Lung (tissue), 12 donors: Measurements from ENCODE around the gene ABCB4. TPM values are rescaled to one million over a fixed set of nuclear protein-coding genes. Genes with fewer than 3 reads are reported as not detected.
"Not testable (repeated sequence)": the region's sequence is repeated elsewhere in the genome, so short reads cannot be mapped to it uniquely, and the experiment has no call there.

Experiments used
- ATAC-seq: fragments of 200-7000 bp; cut with Tn5 transposase; one replicate; pipeline ENCODE4 v1.9.1; 2020; ENCODE audit warnings: moderate number of reproducible peaks; ENCODE audit not compliant: insufficient read depth, low FRiP score
- DNase-seq, 3 donors: peaks; one replicate each; pipeline ENCODE4 v3.0.0-alpha.2; 2013 to 2017
- H3K27ac ChIP-seq, 2 donors: one replicate each; pipeline ENCODE4 v1.5.1; 2013; ENCODE audit warnings: mild to moderate bottlenecking in 2 of 2, moderate library complexity in 2 of 2, control low read depth in 1 of 2, inconsistent platforms in 1 of 2, low read depth in 1 of 2, low read length in 1 of 2
- H3K27me3 ChIP-seq, 3 donors: one replicate each; pipeline ENCODE4 v1.5.1; 2013; ENCODE audit warnings: low read length in 2 of 3; ENCODE audit not compliant: control insufficient read depth in 3 of 3, insufficient read depth in 3 of 3
- H3K36me3 ChIP-seq, 4 donors: one replicate each; pipeline ENCODE4 v1.5.1; 2013; ENCODE audit warnings: low read length in 4 of 4, mild to moderate bottlenecking in 1 of 4, moderate library complexity in 1 of 4; ENCODE audit not compliant: control insufficient read depth in 4 of 4, insufficient read depth in 4 of 4
- H3K4me1 ChIP-seq, 5 donors: one replicate each; pipeline ENCODE4 v1.5.1; 2013; ENCODE audit warnings: low read length in 5 of 5, mild to moderate bottlenecking in 2 of 5, moderate library complexity in 1 of 5; ENCODE audit not compliant: control insufficient read depth in 5 of 5, insufficient read depth in 5 of 5
- H3K4me3 ChIP-seq: one replicate; pipeline ENCODE4 v1.5.1; 2013; ENCODE audit warnings: mild to moderate bottlenecking, control low read depth, moderate library complexity
- H3K9ac ChIP-seq, 2 donors: one replicate each; pipeline ENCODE4 v1.5.1; 2013; ENCODE audit warnings: low read length in 2 of 2, control low read depth in 1 of 2; ENCODE audit not compliant: insufficient read depth in 1 of 2
- H3K9me3 ChIP-seq, 4 donors: one replicate each; pipeline ENCODE4 v1.5.1; 2013; ENCODE audit warnings: low read length in 3 of 4, mild to moderate bottlenecking in 1 of 4, moderate library complexity in 1 of 4; ENCODE audit not compliant: control insufficient read depth in 4 of 4, insufficient read depth in 3 of 4
- CTCF ChIP-seq: IDR thresholded peaks from 2 replicates; pipeline ENCODE4 v1.5.1; 2012; ENCODE audit warnings: mild to moderate bottlenecking; ENCODE audit errors: control extremely low read depth, extremely low read depth
- WGBS, 2 donors: extraction: QIAGEN DNeasy Blood & Tissue Kit; methylation state at CpG; one replicate each; pipeline ENCODE4 v1.1.7; 2013; 5-methylcytosine and 5-hydroxymethylcytosine counted together
- polyA plus RNA-seq, 2 donors: library from polyadenylated mRNA; stranded (reverse); fragments of 200-250 nt; gene quantifications; one replicate each; pipeline ENCODE4 v1.2.1, GENCODE V29; 2013
- total RNA-seq, 2 donors: library from RNA; depleted of rRNA in 1 of 2; stranded (reverse); fragments of >200 nt in 1 of 2; gene quantifications; one replicate each; pipeline ENCODE4 v1.2.1, GENCODE V29; 2014 to 2021
- donor health status: control.
- donor health status: control.
- donor health status: Bipolar disorder and iron deficiency.
- donor health status: healthy.
- donor health status: DM: yes; HTN: yes; CAD: no.

ABCB4 gene
- total and polyA plus RNA-seq, 4 donors: 0.08 to 0.68 (median 0.33) TPM

GRCh38 chr7:87473986-87474385, 1.5 kb downstream of the ABCB4 start:
- peak overlapping the region in 1 of 2 donors; percentile 89 for H3K27ac ChIP-seq
- H3K36me3 ChIP-seq: no peaks in the 10 kb centered on the region
- WGBS, 2 donors: 48 to 52% methylated on average over 2 of the region's 2 CpGs
- H3K4me3 ChIP-seq: no peak overlapping the region
- H3K9me3 ChIP-seq: no peaks in the 10 kb centered on the region
- no peak overlapping the region for H3K9ac ChIP-seq
- DNase-seq: peak in 1 of 3 donors; percentile 5
- TF ChIP-seq CTCF: no peak
- no peak for ATAC-seq
- peaks cover 0 to 12% (median 0%) of the 10 kb centered on the region in 5 donors for H3K4me1 ChIP-seq
- H3K27me3 ChIP-seq: peaks cover 0 to 9% (median 5%) of the 10 kb centered on the region in 3 donors

- Histone ChIP-seq H3K9me3 (no peaks in the 10 kb centered on the region), H3K4me1 (peaks cover 0 to 12% (median 0%) of the 10 kb centered on the region in 5 donors), H3K36me3 (no peaks in the 10 kb centered on the region), H3K9ac (no peak overlapping the region), H3K27me3 (peaks cover 0 to 7% (median 5%) of the 10 kb centered on the region in 3 donors), H3K4me3 (no peak overlapping the region), H3K27ac (peak overlapping the region in 1 of 2 donors; percentile 61)
- WGBS, 2 donors: 45 to 64% methylated on average over 2 of the region's 2 CpGs
- no peak for TF ChIP-seq CTCF
- DNase-seq (no peak), ATAC-seq (no peak)
Measured at GRCh38 chr7:87473192-87473591, 2.3 kb downstream of the ABCB4 start.

- H3K9ac ChIP-seq: no peak overlapping the region
- no peaks in the 10 kb centered on the region for H3K36me3 ChIP-seq
- H3K9me3 ChIP-seq: no peaks in the 10 kb centered on the region
- TF ChIP-seq CTCF: no peak
- peaks cover 0 to 7% (median 5%) of the 10 kb centered on the region in 3 donors for H3K27me3 ChIP-seq
- H3K27ac ChIP-seq: no peak overlapping the region
- 84 to 96% methylated on average over 2 of the region's 2 CpGs for WGBS, 2 donors
- no peak overlapping the region for H3K4me3 ChIP-seq
- peaks cover 0 to 12% (median 0%) of the 10 kb centered on the region in 5 donors for H3K4me1 ChIP-seq
- no peak for ATAC-seq
- DNase-seq: no peak
Measured at GRCh38 chr7:87471473-87471872, 4.0 kb downstream of the ABCB4 start.

- not testable (repeated sequence) for H3K4me3 ChIP-seq, H3K4me1 ChIP-seq, H3K9ac ChIP-seq, H3K27ac ChIP-seq, DNase-seq, H3K27me3 ChIP-seq, H3K9me3 ChIP-seq, ATAC-seq, H3K36me3 ChIP-seq
Measured at GRCh38 chr7:87469204-87469603, 6.3 kb downstream of the ABCB4 start.

- not testable (repeated sequence) for ATAC-seq, H3K9ac ChIP-seq, H3K4me1 ChIP-seq, H3K4me3 ChIP-seq, H3K27me3 ChIP-seq, H3K36me3 ChIP-seq, H3K27ac ChIP-seq, H3K9me3 ChIP-seq, DNase-seq
- WGBS, 2 donors: 81 to 84% methylated on average over 7 of the region's 7 CpGs
Measured at GRCh38 chr7:87465534-87465880, 10.0 kb downstream of the ABCB4 start.

GRCh38 chr7:87464830-87465533, 10.5 kb downstream of the ABCB4 start:
- not testable (repeated sequence) for H3K36me3 ChIP-seq, H3K9ac ChIP-seq, H3K27me3 ChIP-seq, ATAC-seq, H3K27ac ChIP-seq, H3K9me3 ChIP-seq, H3K4me1 ChIP-seq, H3K4me3 ChIP-seq
- 62 to 78% methylated on average over 16 of the region's 16 CpGs for WGBS, 2 donors
- peak; percentile 11 to 48 (median 32) for DNase-seq
